ELR (cell line): ENCODE results near the gene SEC24D.
"Not testable (repeated sequence)": the region's sequence is repeated elsewhere in the genome, so short reads cannot be mapped to it uniquely, and the experiment has no call there.

Experiments
- DNase-seq: peaks from one replicate; pipeline ENCODE4 v3.0.0-alpha.2; 2015; ENCODE audit warnings: low read depth

The SEC24D gene

GRCh38 chr4:118811832-118812231, 24.1 kb downstream of the SEC24D start:
- no peak for DNase-seq

- peak; percentile 8 for DNase-seq
These were observed 24.7 kb downstream of the SEC24D start for GRCh38 chr4:118810991-118811764.

DNA sequence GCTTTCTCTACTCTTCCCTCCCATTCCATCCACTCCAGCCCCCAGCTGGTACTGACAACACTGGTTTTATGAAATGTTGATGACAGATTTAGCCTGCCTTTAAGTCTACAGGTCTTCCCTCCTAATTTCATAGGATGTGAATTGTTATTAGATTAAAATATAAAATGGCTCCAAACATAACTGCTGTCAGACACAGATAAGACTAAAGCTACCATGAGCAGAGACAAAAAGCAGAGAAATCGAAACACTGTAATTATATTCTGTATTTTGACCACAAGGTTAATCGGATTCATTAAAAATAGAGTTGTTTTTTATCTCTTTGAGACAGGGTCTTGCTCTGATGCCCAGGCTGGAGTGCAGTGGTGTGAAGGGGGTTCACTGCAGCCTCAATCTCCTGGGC, 28.3 kb downstream of the SEC24D start:
- DNase-seq, result no peak

GRCh38 chr4:118803253-118803652, 32.7 kb downstream of the SEC24D start:
- DNase-seq, result no peak

DNA sequence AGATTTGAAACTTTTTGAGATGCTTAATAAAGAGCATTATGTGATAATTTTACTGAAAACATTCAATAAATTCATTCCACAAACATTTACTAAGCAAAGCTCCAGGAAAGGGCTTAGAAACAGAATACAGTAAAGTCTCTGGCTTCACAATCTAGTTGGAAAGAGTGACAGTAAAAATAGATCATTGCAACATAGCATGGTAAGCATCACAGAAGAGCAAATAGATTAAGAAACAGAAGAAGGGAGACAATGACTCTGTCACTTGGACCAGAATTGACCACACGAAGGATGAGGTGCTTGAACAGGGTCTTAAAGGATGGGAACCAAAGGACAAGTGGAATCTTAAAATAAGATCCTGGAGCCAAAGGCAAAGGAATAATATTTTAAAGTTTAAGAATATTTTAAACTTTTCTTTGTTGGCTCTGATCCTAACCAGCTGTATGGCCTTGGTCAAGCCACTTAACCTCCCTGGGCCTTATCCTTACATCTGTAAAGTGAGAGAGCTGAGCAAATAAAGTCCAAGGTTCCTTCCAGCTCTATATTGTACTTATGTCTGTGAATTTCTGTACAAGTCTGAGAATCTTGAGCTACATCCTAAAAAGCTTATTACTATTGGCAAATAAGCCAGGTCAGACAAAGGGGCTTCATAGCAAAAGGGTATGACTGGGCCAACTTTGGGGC, 33.9 kb downstream of the SEC24D start:
- no peak for DNase-seq

GRCh38 chr4:118799231-118799942, 36.5 kb downstream of the SEC24D start:
- DNase-seq, result no peak

DNA sequence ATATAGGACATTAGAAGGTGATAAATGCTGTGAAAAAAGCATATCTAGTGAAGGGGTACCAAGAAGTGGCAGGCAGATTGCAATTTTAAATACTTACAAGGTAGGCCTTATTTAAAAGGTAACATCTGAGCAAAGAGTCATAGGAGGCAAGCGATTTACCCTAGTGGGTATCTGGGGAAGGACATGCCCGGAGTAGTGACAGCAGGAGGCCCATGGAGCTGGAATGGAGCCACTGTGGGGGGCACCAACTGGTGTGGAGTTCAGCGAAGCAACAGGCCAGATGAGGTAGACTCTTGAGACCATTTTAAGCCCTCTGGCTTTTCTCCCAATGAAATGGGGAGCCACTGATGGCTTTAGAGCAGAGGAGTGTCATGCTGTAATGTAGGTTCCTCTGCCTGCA, 37.3 kb downstream of the SEC24D start:
- peak; percentile 17 for DNase-seq

GRCh38 chr4:118797558-118798142, 38.3 kb downstream of the SEC24D start:
- DNase-seq, result peak; percentile 60

DNA sequence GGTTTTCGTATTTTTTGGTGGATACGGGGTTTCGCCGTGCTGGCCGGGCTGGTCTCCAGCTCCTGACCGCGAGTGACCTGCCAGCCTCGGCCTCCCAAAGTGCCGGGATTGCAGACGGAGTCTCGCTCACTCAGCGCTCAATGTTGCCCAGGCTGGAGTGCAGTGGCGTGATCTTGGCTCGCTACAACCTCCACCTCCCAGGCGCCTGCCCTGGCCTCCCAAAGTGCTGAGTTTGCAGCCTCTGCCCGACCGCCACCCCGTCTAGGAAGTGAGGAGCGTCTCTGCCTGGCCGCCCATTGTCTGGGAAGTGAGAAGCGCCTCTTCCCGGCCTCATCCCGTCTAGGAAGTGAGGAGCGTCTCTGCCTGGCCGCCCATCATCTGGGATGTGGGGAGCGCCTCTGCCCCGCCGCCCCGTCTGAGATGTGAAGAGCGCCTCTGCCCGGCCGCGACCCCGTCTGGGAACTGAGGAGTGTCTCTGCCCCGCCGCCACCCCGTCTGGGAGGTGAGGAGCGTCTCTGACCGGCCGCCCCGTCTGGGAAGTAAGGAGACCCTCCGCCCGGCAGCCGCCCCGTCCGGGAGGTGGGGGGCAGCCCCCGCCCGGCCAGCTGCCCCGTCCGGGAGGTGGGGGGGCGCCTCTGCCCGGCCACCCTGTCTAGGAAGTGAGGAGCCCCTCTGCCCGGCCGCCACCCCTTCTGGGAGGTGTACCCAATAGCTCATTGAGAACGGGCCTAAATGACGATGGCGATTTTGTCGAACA, 44.1 kb downstream of the SEC24D start:
- not testable (repeated sequence) for DNase-seq

DNA sequence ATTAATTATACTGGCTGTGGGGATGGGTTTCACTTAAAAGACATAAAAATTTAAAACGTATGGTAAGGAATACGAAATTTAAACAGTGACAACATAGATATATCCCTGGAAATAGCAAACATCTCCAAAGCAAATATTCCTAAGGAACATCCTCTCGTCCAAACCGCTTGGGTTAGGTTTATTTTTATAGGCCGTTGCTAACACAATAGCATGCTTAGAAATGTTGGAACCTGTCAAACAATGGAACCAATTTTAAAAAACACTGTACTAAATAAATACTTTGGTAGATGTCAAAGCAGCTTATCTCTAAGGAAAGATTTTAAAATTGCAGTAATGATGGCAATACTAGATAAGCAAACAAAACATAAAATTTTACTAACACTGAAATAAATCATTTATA, 45.4 kb downstream of the SEC24D start:
- DNase-seq, result no peak

DNA sequence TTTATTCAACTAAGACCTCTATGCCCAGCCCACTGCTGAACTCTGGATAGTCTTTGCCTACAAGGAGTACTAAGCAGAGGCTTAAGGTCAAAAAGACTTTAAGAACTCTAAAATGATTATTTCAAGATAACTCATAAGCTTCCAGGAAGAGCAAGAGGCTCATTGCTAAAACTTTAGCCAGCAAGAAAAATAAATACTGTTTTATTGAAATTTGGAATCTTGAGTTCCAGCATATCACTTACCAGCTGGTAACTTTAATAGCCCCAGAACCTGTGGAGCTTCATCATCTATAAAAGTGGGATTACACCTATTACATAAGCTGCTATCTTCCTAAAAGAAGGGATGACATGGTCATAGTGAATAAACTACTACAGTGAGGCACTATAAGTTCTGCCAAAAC, 47.0 kb downstream of the SEC24D start:
- no peak for DNase-seq

DNA sequence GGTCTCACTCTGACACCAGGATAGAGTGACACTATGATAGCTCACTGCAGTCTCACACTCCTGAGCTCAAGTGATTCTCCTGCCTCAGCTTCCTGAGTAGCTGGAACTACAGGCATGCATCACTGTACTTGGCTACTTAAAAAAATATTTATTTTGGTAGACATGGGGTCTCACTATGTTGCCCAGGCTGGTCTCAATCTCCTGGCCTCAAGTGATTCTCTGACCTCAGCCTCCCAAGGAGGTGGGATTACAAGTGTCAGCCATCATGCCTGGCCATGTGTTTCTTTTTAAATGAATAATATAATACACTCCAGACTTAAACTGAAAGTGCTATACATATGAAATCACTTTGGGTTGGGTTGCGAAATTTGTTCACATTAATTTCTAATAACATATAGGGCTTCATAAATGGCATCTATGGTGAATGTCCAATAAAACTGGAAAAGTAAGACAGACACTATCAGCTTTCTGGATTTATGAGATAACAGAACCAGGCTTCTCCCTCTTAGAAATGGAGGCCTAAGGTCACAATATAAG, 48.0 kb downstream of the SEC24D start:
- DNase-seq, result no peak

- no peak for DNase-seq
These were observed 51.1 kb downstream of the SEC24D start for GRCh38 chr4:118784776-118785175.

DNA sequence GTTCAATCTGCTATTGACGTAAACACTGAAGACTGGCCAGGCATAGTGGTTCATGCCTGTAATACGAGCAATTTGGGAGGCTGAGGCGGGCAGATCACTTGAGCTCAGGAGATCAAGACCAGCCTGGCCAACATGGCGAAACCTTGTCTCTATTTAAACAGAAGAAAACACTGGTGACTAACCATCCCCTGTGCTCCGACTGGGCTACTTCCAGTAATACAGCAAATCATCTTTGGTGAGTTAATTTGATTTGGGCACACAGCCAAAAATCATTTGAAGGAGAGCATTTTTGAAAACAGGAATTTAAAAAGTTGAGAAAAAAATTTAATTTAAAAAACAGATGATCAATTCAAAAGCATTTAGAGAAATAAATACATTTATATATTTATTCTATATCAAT, 52.0 kb downstream of the SEC24D start:
- no peak for DNase-seq

DNA sequence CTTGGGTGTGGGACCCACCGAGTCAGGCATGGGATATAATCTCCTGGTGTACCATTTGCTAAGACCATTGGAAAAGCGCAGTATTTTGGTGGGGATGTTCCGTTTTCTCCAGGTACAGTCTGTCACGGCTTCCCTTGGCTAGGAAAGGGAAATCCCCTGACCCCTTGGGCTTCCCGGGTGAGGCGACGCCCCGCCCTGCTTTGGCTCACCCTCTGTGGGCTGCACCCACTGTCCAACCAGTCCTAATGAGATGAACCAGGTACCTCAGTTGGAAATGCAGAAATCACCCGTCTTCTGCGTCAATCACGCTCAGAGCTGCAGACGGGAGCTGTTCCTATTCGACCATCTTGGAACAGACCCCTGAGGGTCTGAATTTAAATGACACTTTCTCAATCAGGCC, 53.0 kb downstream of the SEC24D start:
- DNase-seq, result not testable (repeated sequence)

GRCh38 chr4:118777649-118778048, 58.3 kb downstream of the SEC24D start:
- DNase-seq, result not testable (repeated sequence)

DNA sequence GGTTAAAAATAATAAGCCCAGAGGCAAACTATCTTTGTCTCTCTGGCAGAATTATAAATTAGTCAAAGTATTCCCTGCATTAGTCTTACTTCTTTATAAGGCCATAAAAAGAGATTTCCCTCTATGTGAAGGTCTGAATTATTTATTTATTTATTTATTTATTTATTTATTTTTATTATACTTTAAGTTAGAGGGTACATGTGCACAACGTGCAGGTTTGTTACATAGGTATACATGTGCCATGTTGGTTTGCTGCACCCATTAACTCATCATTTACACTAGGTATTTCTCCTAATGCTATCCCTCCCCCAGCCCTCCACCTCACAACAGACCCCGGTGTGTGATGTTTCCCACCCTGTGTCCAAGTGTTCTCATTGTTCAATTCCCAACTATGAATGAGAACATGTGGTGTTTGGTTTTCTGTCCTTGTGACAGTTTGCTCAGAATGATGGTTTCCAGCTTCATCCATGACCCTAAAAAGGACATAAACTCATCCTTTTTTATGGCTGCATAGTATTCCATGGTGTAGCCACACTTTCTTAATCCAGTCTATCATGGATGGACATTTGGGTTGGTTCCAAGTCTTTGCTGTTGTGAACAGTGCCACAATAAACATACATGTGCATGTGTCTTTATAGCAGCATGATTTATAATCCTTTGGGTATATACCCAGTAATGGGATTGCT, 58.8 kb downstream of the SEC24D start:
- DNase-seq, result not testable (repeated sequence)

- DNase-seq, result peak; percentile 51
These were observed 59.6 kb downstream of the SEC24D start for GRCh38 chr4:118776157-118776954.

GRCh38 chr4:118775405-118775804, 60.5 kb downstream of the SEC24D start:
- DNase-seq, result no peak

- peak; percentile 49 for DNase-seq
These were observed 60.9 kb downstream of the SEC24D start for GRCh38 chr4:118774989-118775388.
